ENCODE results near the gene ZSWIM1.
"Not testable (repeated sequence)": the region's sequence is repeated elsewhere in the genome, so short reads cannot be mapped to it uniquely, and the experiment has no call there.

Gene ZSWIM1

GRCh38 chr20:45873409-45874103 is 7.5 kb upstream of the ZSWIM1 start:
- Histone ChIP-seq H3K4me1 (ENCODE audit: control insufficient read depth, insufficient read depth, low read depth, low read length) (no peaks in the 10 kb centered on the region), H2BK120ac (ENCODE audit: low read depth, low read length) (no peak overlapping the region), H2BK12ac (ENCODE audit: low read length in 2 of 2) (no peak overlapping the region), H2AK5ac (ENCODE audit: low read length, severe bottlenecking) (no peak overlapping the region), H3K9ac (ENCODE audit: low read length) (no peak overlapping the region), H3K79me1 (replicated peaks; ENCODE audit: low read length, poor library complexity, severe bottlenecking) (peaks cover 2% of the 10 kb centered on the region), H2BK15ac (ENCODE audit: low read depth, poor library complexity, severe bottlenecking) (no peak overlapping the region), H2AFZ (ENCODE audit: low read depth, low read length) (no peak overlapping the region), H3K23ac (ENCODE audit: low read length in 2 of 2) (no peak overlapping the region), H4K8ac (ENCODE audit: low read length) (no peak overlapping the region), H3K4ac (ENCODE audit: low read depth in 1 of 2, low read length in 2 of 2) (no peak overlapping the region), H3K4me3 (ENCODE audit: insufficient read depth in 1 of 2, low read depth in 1 of 2, low read length in 2 of 2) (no peak overlapping the region), H3K4me2 (ENCODE audit: low read length, poor library complexity, severe bottlenecking) (no peak overlapping the region), H3K18ac (ENCODE audit: low read depth in 1 of 2, low read length in 2 of 2) (no peak overlapping the region), H3K36me3 (ENCODE audit: control insufficient read depth in 1 of 2, insufficient read depth in 2 of 2, low read depth in 1 of 2, low read length in 2 of 2) (peaks cover 13 to 23% of the 10 kb centered on the region in 2 experiments), H2BK5ac (ENCODE audit: low read depth, low read length, poor library complexity, severe bottlenecking) (no peak overlapping the region), H3K14ac (ENCODE audit: low read length in 2 of 2) (no peak overlapping the region), H4K91ac (ENCODE audit: low read length) (no peak overlapping the region), H3K27me3 (ENCODE audit: control insufficient read depth in 1 of 2, insufficient read depth in 1 of 2, low read length in 2 of 2) (no peaks in the 10 kb centered on the region), H3K9me3 (ENCODE audit: control insufficient read depth, low read length) (no peaks in the 10 kb centered on the region), H3K27ac (ENCODE audit: low read length, poor library complexity, severe bottlenecking) (no peak overlapping the region)
- 100% methylated on average over 1 of the region's 1 CpG for WGBS
- no peak for DNase-seq

- 93% methylated on average over 10 of the region's 10 CpGs for WGBS
- peaks cover 13 to 23% of the 10 kb centered on the region in 2 experiments for H3K36me3 ChIP-seq (ENCODE audit: control insufficient read depth in 1 of 2, insufficient read depth in 2 of 2, low read depth in 1 of 2, low read length in 2 of 2)
- not testable (repeated sequence) for H3K23ac ChIP-seq (ENCODE audit: low read length in 2 of 2)
Observed at GRCh38 chr20:45874104-45874481, 6.9 kb upstream of the ZSWIM1 start.

GRCh38 chr20:45874576-45874975 is 6.5 kb upstream of the ZSWIM1 start:
- Histone ChIP-seq H3K4me3 (ENCODE audit: insufficient read depth in 1 of 2, low read depth in 1 of 2, low read length in 2 of 2) (no peak overlapping the region), H2BK12ac (ENCODE audit: low read length in 2 of 2) (no peak overlapping the region), H4K91ac (ENCODE audit: low read length) (no peak overlapping the region), H3K27me3 (ENCODE audit: control insufficient read depth in 1 of 2, insufficient read depth in 1 of 2, low read length in 2 of 2) (no peaks in the 10 kb centered on the region), H2BK15ac (ENCODE audit: low read depth, poor library complexity, severe bottlenecking) (no peak overlapping the region), H3K27ac (ENCODE audit: low read length, poor library complexity, severe bottlenecking) (no peak overlapping the region), H3K4me2 (ENCODE audit: low read length, poor library complexity, severe bottlenecking) (no peak overlapping the region), H2AK5ac (ENCODE audit: low read length, severe bottlenecking) (no peak overlapping the region), H3K79me1 (replicated peaks; ENCODE audit: low read length, poor library complexity, severe bottlenecking) (no peaks in the 10 kb centered on the region), H2BK120ac (ENCODE audit: low read depth, low read length) (no peak overlapping the region), H2AFZ (ENCODE audit: low read depth, low read length) (no peak overlapping the region), H3K9ac (ENCODE audit: low read length) (no peak overlapping the region), H3K23ac (ENCODE audit: low read length in 2 of 2) (no peak overlapping the region), H3K9me3 (ENCODE audit: control insufficient read depth, low read length) (no peaks in the 10 kb centered on the region), H3K4me1 (ENCODE audit: control insufficient read depth, insufficient read depth, low read depth, low read length) (no peaks in the 10 kb centered on the region), H3K36me3 (ENCODE audit: control insufficient read depth in 1 of 2, insufficient read depth in 2 of 2, low read depth in 1 of 2, low read length in 2 of 2) (peaks cover 13 to 22% of the 10 kb centered on the region in 2 experiments), H3K18ac (ENCODE audit: low read depth in 1 of 2, low read length in 2 of 2) (no peak overlapping the region), H3K4ac (ENCODE audit: low read depth in 1 of 2, low read length in 2 of 2) (no peak overlapping the region), H2BK5ac (ENCODE audit: low read depth, low read length, poor library complexity, severe bottlenecking) (no peak overlapping the region), H3K14ac (ENCODE audit: low read length in 2 of 2) (no peak overlapping the region), H4K8ac (ENCODE audit: low read length) (no peak overlapping the region)
- 95% methylated on average over 4 of the region's 4 CpGs for WGBS
- DNase-seq: no peak

More at GRCh38 chr20:45874104-45874481, 6.9 kb upstream of the ZSWIM1 start:
- H2AK5ac ChIP-seq (ENCODE audit: low read length, severe bottlenecking); H3K27me3 ChIP-seq (ENCODE audit: control insufficient read depth in 1 of 2, insufficient read depth in 1 of 2, low read length in 2 of 2); H2BK12ac ChIP-seq (ENCODE audit: low read length in 2 of 2); H3K9me3 ChIP-seq (ENCODE audit: control insufficient read depth, low read length); H3K4me3 ChIP-seq (ENCODE audit: insufficient read depth in 1 of 2, low read depth in 1 of 2, low read length in 2 of 2); DNase-seq; H3K4me2 ChIP-seq (ENCODE audit: low read length, poor library complexity, severe bottlenecking); H2AFZ ChIP-seq (ENCODE audit: low read depth, low read length); H2BK15ac ChIP-seq (ENCODE audit: low read depth, poor library complexity, severe bottlenecking); H2BK5ac ChIP-seq (ENCODE audit: low read depth, low read length, poor library complexity, severe bottlenecking); H3K18ac ChIP-seq (ENCODE audit: low read depth in 1 of 2, low read length in 2 of 2); H4K91ac ChIP-seq (ENCODE audit: low read length); H3K79me1 ChIP-seq (replicated peaks; ENCODE audit: low read length, poor library complexity, severe bottlenecking); H3K27ac ChIP-seq (ENCODE audit: low read length, poor library complexity, severe bottlenecking); H2BK120ac ChIP-seq (ENCODE audit: low read depth, low read length); H3K4me1 ChIP-seq (ENCODE audit: control insufficient read depth, insufficient read depth, low read depth, low read length); H3K14ac ChIP-seq (ENCODE audit: low read length in 2 of 2); H3K9ac ChIP-seq (ENCODE audit: low read length); H3K4ac ChIP-seq (ENCODE audit: low read depth in 1 of 2, low read length in 2 of 2); H4K8ac ChIP-seq (ENCODE audit: low read length): not testable (repeated sequence)

- Histone ChIP-seq H3K79me1 (replicated peaks; ENCODE audit: low read length, poor library complexity, severe bottlenecking) (peaks cover 6% of the 10 kb centered on the region), H3K4me3 (ENCODE audit: insufficient read depth in 1 of 2, low read depth in 1 of 2, low read length in 2 of 2) (no peak overlapping the region), H2BK12ac (ENCODE audit: low read length in 2 of 2) (no peak overlapping the region), H3K23ac (ENCODE audit: low read length in 2 of 2) (no peak overlapping the region), H3K4me2 (ENCODE audit: low read length, poor library complexity, severe bottlenecking) (no peak overlapping the region), H3K14ac (ENCODE audit: low read length in 2 of 2) (no peak overlapping the region), H3K27me3 (ENCODE audit: control insufficient read depth in 1 of 2, insufficient read depth in 1 of 2, low read length in 2 of 2) (no peaks in the 10 kb centered on the region), H3K18ac (ENCODE audit: low read depth in 1 of 2, low read length in 2 of 2) (no peak overlapping the region), H4K91ac (ENCODE audit: low read length) (no peak overlapping the region), H3K9me3 (ENCODE audit: control insufficient read depth, low read length) (no peaks in the 10 kb centered on the region), H2BK120ac (ENCODE audit: low read depth, low read length) (no peak overlapping the region), H3K36me3 (ENCODE audit: control insufficient read depth in 1 of 2, insufficient read depth in 2 of 2, low read depth in 1 of 2, low read length in 2 of 2) (peaks cover 25 to 27% of the 10 kb centered on the region in 2 experiments), H2BK5ac (ENCODE audit: low read depth, low read length, poor library complexity, severe bottlenecking) (no peak overlapping the region), H2AFZ (ENCODE audit: low read depth, low read length) (no peak overlapping the region), H3K9ac (ENCODE audit: low read length) (peak overlapping the region; percentile 18), H2BK15ac (ENCODE audit: low read depth, poor library complexity, severe bottlenecking) (no peak overlapping the region), H4K8ac (ENCODE audit: low read length) (no peak overlapping the region), H3K27ac (ENCODE audit: low read length, poor library complexity, severe bottlenecking) (no peak overlapping the region), H3K4ac (ENCODE audit: low read depth in 1 of 2, low read length in 2 of 2) (no peak overlapping the region), H3K4me1 (ENCODE audit: control insufficient read depth, insufficient read depth, low read depth, low read length) (peaks cover 6% of the 10 kb centered on the region), H2AK5ac (ENCODE audit: low read length, severe bottlenecking) (no peak overlapping the region)
- no peak for DNase-seq
- 88% methylated on average over 13 of the region's 13 CpGs for WGBS
Observed at GRCh38 chr20:45878076-45878761, 2.8 kb upstream of the ZSWIM1 start.
